IPS DF 19.7 (cell line): Measurements from ENCODE around the gene CXCL1.

Source experiments
- DNase-seq: peaks from one replicate; pipeline ENCODE4 v3.0.0-alpha.2; 2013; ENCODE audit warnings: low read depth, low spot score

The CXCL1 gene

DNA sequence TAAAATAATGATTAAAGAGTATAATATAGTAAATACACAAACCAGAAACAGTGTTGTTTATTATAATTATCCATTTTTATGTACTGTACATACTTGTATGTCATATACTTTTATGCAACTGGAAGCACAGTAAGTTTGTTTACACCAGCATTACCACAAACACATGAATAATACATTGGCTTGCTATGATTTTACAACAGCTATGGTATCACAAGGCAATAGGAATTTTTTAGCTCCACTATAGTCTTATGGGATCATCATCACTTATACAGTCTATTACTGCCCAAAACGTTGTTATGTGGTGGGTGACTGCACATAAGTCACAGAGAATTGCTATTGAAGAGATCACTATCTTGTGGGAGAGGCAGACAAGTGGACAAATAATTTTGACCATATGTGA, 17.9 kb upstream of the CXCL1 start:
- DNase-seq: no peak

DNA sequence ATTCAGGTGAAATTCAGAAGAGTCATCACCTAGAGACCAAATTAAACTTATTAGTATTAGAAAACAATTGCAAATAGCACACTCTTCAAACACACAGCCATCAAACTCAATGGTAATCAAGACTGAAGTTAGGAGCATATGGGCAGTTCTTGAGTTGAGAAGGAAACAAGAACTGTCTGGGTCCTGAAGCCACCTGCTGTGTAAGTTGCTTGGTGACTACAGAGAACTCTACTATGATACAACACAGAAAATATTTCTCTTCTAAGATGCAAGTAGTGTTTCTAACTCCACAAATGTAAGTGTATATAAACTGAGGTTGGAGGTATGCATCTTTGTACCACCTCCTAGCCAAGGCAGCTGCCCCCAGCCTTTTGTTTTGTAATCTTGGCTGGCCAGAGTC, 16.4 kb upstream of the CXCL1 start:
- DNase-seq: no peak

DNA sequence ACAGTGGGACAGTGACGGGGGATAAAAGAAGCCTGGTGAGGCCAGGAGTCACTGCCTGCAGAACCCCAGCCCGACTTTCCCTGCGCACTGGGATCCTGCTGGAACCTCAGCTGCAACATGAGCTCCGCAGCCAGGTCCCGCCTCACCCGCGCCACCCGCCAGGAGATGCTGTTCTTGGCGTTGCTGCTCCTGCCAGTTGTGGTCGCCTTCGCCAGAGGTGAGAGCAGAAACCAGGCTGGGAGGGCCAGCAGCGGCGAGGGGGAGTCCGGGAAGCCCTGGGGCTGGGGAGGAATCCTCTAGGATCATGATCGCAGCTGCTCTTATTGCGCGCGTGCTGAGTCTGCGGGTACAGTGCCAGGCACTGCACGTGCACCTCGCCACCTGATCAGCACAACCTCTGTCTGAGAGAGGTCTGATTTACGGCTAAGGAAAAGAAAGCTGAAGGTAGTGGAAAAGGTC, 15.9 kb upstream of the CXCL1 start, which contains the start of gene PF4V1:
Gene PF4V1, plus strand, starts transcription at position 51 of the 459 bp plus-strand sequence. Its CDS starts 67 bp downstream, at position 118.
- DNase-seq: no peak

DNA sequence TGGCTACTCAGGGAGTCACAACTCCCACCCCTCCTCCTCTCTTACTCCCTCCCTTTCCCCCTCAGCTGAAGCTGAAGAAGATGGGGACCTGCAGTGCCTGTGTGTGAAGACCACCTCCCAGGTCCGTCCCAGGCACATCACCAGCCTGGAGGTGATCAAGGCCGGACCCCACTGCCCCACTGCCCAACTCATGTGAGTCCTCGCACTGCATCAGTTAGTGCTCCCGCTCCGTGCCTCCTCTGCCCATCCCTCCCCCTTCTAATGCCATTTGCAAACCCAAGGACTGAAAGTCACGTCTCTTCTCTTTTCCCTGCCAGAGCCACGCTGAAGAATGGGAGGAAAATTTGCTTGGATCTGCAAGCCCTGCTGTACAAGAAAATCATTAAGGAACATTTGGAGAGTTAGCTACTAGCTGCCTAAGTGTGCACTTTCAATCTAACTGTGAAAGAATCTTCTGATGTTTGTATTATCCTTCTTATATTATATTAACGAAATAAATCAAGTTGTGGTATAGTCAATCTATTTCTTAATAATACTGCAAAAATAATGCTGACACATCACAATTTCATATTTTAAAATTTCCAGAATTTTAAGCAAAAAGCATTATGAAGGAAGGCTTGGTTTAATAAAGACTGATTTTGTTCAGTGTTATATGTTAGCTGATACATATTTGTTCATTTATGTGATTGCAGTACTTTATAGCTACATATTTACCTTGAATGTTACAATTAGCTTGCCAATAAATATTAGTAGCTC, 15.3 kb upstream of the CXCL1 start:
- DNase-seq: no peak

DNA sequence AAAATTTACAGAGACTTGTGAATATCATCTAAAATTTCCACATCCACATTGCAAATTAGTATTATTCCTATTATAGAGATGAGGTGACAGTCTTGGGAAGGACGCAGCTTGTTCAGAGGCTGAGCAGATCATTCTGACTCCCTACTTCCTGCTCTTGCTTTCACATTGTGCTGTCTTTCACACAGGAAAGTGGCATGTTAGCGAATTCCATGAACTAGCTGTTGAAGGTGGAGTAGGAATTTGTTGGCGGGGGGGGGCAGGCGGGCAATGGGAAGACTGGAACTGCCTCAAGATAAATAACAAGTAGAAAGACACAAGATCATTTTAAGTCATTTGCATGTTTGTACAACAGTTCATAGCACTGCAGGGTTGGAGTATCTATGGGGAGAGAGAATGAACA, 13.8 kb upstream of the CXCL1 start:
- DNase-seq: no peak

DNA sequence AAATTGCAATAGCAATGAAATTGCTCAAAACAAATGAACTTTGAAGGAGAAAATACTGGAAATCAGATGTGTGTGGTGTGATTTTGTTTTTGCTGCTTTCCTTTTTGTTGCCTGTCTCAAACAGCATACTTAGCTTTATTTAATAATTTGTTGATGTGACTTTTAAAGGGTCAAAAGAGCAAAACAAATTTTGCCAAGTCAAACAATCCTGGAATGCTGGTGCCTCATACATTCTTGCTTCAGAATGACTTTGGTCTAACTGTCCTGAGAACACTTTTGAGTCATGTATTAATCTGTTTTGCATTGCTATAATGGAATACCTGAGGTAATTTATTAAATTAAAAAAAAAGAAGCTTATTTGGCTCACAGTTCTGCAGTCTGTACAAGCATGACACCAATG, 12.7 kb upstream of the CXCL1 start:
- DNase-seq: no peak

DNA sequence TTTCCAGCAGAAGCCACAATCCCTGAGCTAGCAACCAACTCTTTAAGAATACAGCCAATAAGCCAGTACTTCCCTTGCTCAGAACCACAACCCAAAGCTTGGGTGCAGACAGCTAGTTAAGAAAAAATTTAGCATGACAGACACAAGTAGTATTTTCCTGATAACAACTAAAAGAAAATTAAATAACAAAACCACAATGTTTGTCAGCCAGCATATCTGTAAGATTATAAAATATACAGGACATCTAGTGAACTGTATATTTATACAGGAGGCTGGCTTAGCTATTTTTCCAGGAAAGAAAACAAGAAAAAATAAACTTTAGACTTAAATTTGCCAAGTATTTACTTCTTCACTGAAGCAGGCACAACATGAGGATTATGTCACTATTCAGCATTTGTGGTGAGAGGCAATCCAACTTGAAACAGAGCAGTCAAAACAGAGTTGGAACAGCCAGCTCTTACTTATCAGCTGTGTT, 9.5 kb upstream of the CXCL1 start:
- no peak for DNase-seq

DNA sequence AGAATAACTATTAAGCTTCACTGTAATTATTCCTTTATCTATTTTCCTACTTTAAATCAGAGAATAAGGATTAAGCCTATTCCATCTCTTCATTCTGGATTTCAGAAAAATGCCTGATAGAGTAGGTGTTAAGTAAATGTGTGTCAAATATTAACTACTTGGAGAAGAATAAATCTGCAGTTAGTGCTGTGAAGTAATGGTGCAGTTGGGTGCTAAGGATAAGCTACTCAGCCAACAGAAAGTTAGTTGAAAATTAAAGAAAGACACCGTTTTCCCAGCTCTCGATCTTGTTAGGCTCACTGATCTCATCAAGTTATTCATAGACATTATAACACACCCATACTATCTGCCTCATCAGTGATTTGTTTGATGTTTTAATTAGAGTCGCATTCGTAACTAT, 9.0 kb upstream of the CXCL1 start:
- no peak for DNase-seq

DNA sequence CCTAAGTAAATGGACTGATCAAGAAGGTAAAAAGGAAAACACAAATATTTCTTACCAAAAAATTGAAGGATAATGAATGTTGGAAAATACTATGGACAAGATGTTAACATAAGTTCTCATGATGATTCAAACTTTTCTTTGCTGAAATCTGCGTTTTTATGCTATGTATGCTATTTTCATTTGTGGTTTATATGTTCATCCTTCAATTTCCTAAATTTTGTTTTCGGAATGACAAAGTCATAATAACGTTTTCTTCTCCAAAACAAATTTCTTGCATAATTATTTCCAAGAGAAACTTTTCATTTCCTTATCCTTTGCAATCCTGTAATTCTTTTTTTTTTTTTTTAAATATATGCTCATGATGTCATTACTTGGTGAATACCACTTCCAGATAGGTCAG, 8.3 kb upstream of the CXCL1 start:
- DNase-seq: no peak

DNA sequence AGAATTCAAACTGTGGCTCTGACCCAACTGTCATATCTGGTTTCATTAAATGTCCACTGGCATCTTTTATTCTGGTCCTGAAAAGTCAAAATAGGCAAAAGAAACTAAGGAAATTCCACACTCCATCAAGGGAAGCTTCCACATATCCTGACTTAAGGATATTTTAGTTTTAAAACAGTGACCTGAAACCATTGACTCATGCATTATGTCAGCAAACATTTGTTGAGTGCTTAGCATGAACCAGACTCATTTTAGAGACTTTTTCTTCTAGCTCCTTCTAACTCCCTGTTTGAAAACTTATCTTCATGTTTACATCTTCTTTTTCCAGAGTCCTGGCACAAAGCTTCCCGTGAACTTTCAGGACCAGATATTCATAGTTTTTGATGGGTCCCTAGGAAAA, 6.9 kb upstream of the CXCL1 start:
- no peak for DNase-seq

DNA sequence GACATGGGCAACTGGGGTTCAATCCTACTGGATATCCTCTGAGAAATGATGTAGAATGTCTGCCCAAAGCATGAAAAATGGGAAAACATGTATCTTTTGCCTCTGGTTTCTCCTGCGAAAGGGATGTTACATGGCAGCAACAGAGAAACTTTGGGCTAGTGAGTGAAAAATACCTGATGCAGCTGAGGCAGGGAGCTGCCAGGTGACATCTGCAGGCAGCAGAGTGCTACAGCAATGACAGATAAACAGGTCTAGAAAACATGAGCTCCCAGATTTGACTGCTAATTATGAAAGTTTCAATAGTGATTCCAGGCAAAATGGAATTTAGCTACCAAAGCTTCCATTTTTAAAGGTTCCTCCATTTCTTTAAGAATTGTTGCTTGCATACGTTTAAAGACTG, 4.8 kb upstream of the CXCL1 start:
- no peak for DNase-seq

DNA sequence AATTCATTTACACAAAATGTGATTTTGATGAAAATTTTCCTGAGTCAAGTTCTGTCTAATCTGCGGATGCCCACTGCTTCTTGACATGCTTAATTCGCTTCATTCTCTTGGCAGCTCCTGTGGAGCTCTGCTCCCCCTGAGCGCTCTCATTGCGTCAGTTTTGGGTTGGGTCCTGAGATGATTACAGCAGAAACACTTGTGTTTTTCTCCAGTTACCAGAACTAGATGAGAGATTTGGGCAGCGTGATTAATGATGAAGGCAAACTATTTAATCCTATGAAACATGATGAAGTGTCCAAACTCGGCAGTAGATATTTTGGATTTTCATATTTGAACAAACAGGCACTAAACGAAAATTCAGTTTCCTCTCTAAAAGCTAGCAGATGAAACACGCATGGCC, 4.2 kb upstream of the CXCL1 start:
- DNase-seq: no peak

DNA sequence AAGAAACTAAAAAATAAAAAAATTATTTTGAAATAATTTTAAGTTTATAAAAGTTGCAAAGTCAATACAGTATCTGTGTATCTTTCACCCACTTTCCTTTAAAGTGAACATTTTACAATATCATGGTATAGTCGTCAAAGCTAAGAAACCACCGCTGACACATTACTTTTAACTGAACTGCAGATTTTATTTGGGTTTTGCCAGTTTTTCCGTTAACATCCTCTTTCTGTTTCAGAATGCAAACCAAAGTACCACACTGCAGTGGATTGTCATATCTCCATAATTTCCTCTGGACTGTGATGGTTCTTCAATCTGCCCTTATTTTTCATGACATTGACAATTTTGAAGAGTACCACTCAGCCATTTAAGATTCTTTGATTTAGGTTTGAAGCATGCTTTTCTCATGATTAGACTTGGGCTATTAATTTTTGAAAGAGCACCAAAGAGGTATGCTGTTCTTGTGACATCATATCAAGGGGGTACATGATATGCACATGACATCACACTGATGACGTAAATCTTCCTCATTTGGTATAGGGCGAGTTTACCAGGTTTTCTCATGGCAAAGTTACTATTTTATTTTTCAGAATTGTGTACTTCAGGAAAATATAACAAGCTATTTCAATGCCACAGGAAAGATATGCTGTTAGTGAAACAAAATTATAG, 3.6 kb upstream of the CXCL1 start:
- no peak for DNase-seq

DNA sequence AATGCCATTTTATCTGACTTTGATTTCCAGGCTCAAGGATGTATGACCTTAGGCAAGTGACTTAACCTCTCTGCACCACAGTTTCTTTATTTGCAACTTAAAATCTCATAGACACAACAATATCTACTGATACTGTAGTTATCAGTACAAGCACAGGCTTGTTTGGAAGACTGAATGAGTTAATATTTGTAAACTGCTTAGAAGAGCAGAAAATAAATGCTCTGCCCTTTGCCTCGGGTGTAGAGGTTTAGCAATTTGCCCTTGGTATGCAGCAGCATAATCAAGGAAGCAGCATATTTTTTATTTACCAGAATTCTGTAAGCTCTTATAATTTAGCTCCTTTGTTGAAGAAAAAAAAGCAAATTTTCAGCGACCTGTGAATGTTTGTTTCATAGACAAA, 2.9 kb upstream of the CXCL1 start:
- DNase-seq: no peak

DNA sequence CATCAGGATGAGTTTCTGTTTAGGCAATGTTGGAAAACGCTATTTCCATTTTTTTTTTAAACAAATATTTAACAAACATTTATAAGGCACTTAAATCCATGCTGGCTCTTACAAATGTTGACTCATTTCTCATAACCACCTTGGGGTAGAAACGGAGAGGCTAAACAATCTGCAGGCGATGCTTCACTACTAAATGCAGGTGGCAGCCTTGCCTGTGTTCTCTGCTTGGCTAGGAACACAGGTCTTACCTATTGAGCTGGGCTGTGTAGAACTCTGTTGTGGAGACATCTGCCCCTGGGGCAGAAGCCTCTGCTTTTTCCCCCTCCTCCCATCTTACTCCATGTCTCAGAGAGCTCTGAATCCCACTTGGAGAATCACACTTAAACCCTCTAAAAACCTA, 1.4 kb upstream of the CXCL1 start:
- no peak for DNase-seq

DNA sequence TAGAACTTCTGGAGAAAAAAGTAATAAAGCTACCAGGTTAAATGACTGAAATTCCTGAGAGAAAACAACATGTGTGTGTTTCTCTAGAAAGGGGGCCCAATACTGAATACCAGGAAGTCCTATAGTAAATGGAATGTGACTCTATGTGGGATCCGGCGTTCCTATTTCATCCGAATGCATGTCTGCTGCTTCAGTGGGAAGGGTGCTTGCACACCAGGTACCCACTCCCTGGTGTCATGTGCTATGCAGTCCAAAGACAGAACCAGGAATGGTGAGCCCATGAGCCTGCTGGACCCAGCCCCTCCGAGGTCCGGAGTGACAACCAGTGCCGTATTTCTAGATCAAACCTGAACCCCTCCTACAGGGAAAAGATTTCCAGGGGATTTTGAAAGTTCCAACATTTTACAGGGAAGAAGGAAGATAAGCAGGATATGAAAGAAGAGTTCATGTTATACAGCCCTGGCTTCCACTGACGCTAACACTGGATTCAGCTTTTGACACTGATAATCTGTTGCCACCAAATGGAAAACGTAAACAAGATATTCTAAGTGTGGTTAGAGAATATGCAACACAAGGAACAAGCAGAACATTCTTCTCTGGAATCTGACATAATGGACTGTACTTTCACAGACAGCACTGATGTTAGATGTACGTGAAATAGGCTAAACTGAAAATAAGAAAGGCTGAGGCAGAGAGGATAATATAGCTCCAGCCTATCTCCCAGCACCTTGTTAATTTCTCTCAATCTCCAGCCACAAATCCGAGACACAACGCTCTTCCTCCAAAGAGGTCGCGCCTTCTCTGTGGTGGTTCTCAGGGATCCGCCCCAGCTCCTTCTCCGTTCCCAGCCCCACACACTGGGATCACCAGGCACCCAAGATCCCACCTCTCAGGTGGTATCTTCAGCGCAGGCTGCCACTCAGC, 725 bp upstream of the CXCL1 start:
- DNase-seq: no peak

DNA sequence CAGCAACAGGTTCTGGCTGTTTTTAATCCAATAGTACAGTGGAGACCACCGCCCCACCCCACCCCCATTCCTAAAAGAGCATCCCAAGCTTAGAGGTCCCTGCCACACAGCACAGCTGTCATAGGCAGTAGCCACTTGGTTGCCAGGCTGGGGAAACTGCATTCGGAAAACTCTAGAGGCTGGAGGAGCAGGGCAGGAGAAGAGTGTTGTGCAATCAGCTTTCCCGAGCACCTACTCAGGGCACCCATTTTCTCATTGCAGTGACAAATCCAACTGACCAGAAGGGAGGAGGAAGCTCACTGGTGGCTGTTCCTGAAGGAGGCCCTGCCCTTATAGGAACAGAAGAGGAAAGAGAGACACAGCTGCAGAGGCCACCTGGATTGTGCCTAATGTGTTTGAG, 1.1 kb downstream of the CXCL1 start:
- no peak for DNase-seq

DNA sequence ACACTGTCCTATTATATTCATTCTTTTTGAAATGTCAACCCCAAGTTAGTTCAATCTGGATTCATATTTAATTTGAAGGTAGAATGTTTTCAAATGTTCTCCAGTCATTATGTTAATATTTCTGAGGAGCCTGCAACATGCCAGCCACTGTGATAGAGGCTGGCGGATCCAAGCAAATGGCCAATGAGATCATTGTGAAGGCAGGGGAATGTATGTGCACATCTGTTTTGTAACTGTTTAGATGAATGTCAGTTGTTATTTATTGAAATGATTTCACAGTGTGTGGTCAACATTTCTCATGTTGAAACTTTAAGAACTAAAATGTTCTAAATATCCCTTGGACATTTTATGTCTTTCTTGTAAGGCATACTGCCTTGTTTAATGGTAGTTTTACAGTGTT, 1.6 kb downstream of the CXCL1 start:
- no peak for DNase-seq

DNA sequence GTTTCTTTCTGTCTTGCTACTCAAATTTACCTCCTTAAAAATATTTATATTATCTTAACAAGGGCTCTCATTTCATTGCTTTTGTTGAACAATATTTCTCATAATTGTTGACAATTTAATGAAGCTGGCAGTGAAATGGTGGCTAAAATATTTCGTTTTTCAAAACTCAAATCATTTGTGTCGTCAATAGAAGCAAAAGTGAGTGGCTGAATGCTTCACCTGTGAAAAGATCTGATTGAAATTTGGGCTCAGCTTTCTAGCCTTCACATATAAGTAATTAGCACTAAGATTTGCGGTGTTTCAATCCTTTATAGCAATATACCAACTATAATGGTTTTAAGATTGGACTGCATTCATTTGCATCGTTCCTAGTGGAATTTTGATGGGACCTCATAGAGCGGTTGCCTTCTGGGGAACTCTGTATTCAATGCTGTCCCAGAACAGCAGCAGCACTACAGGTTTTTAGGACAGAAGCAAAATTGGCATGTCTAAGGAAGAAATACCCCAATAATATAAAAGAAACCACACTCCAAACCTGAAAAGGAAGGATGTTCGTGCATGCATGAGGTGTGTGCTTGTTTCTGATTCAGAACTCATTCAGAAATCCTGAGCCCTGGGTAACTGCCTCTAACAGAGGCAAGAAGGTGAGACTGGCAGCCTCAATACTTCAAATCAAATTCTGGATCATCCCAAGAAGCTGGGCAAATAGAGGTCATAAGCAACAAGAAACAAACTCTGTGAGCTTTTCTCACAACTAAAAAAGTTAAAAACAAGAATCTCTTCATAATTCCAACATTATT, 2.5 kb downstream of the CXCL1 start:
- DNase-seq: no peak

DNA sequence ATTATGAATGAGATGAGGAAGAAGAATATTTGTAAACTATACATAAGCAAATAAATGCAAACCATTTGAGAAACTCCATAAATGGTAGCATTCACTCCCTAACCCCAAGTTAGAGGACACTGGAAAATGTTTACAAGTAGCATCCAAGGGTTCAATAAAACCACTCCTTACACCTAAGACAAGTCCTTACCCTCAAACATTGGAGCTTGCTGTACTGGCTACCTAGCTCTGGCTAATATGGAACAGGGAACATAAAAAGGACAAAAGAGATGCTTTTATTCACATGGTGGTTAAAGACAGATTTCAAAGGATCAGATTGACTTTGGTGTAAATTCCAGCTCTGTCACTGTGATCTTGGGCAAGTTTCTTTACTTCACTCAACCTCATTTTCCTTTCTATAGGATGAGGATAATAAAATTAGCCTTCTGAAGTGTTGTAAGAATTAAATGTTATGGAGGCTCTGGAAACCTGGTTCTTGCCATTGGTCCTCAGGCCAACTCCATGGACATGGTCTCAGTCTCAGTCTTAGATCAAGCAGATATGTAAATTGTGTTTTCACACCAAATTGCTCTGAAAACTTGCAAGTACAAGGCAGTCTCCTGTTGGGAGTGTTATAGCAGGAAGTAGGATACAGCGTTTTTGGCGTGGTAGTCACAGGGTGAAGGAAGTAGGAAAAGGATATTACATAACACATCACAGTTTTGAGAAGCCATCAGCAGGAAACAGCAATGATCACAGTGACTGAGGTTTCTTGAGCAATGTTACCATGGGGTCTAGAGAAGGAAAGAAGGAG, 3.3 kb downstream of the CXCL1 start:
- DNase-seq: no peak

DNA sequence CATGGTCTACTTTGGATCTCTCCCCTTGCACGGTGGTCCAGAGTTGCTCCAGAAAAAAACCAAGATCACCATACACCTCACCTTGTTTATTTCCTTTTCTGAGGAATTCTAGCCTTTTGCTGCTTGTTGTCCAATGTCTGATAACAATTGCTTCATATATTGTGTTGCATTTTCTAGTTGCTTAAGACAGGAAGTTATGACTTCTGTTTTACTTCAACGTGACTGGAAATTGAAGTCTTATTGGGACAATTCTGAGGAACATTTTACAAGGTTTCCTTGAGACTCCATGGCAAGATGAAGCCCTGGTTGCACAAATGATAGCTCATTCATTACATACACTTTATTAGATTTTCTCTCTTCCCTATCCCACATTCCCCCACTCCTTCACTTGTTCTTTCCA, 5.2 kb downstream of the CXCL1 start:
- no peak for DNase-seq
